Measurements from ENCODE around the gene RTP3. TPM values are rescaled to one million over a fixed set of nuclear protein-coding genes. Genes with fewer than 3 reads are reported as not detected.

Gene RTP3
- total and polyA plus RNA-seq, 8 donors: not detected

GRCh38 chr3:46498916-46499519, 1.2 kb downstream of the RTP3 start:
- ATAC-seq (no peak), FAIRE-seq (no peak), DNase-seq (no peak)
- no peaks in the 10 kb centered on the region for H3K36me3 ChIP-seq
- H3K9me3 ChIP-seq: no peaks in the 10 kb centered on the region
- no peak overlapping the region for H3K4me3 ChIP-seq
- no peaks in the 10 kb centered on the region for H3K4me1 ChIP-seq
- H3K27me3 ChIP-seq: no peaks in the 10 kb centered on the region
- WGBS, 2 donors: 68 to 70% methylated on average over 6 of the region's 6 CpGs
- no peak overlapping the region for H3K27ac ChIP-seq
- no peak for TF ChIP-seq CTCF (IDR thresholded peaks at IDR 0.05)
- intact Hi-C loops (cut with DNase I): no loop called here

GRCh38 chr3:46500656-46501635, 3.2 kb downstream of the RTP3 start:
- WGBS, 2 donors: 75 to 77% methylated on average over 5 of the region's 5 CpGs
- Histone ChIP-seq H3K36me3 (no peaks in the 10 kb centered on the region), H3K27ac (no peak overlapping the region), H3K4me1 (no peaks in the 10 kb centered on the region), H3K27me3 (no peaks in the 10 kb centered on the region), H3K9me3 (no peaks in the 10 kb centered on the region), H3K4me3 (no peak overlapping the region)
- DNase-seq (no peak), FAIRE-seq (no peak), ATAC-seq (no peak)
- intact Hi-C loops (cut with DNase I): loop anchor here in 1 of 3 donors (10.0 kb wide), 1 partner anchor 124 kb away; no protein-coding TSS in a partner anchor
- no peak for TF ChIP-seq CTCF (IDR thresholded peaks at IDR 0.05)

GRCh38 chr3:46501702-46502101, 3.9 kb downstream of the RTP3 start:
- 76 to 79% methylated on average over 4 of the region's 4 CpGs for WGBS, 2 donors
- no peak for ATAC-seq
- Histone ChIP-seq H3K27ac (no peak overlapping the region), H3K27me3 (no peaks in the 10 kb centered on the region), H3K4me1 (no peaks in the 10 kb centered on the region), H3K36me3 (no peaks in the 10 kb centered on the region), H3K4me3 (no peak overlapping the region), H3K9me3 (no peaks in the 10 kb centered on the region)
- FAIRE-seq: no peak
- DNase-seq: no peak
- no peak for TF ChIP-seq CTCF (IDR thresholded peaks at IDR 0.05)
- intact Hi-C loops (cut with DNase I): loop anchor here in 1 of 3 donors (10.0 kb wide), 1 partner anchor 123 kb away; no protein-coding TSS in a partner anchor

- no peaks in the 10 kb centered on the region for H3K27me3 ChIP-seq
- WGBS, 2 donors: 70 to 75% methylated on average over 7 of the region's 7 CpGs
- no peak overlapping the region for H3K27ac ChIP-seq
- no peak for TF ChIP-seq CTCF (IDR thresholded peaks at IDR 0.05)
- ATAC-seq (no peak), DNase-seq (no peak), FAIRE-seq (no peak)
- H3K36me3 ChIP-seq: no peaks in the 10 kb centered on the region
- no peak overlapping the region for H3K4me3 ChIP-seq
- intact Hi-C loops (cut with DNase I): loop anchor here in 1 of 3 donors (10.0 kb wide), 1 partner anchor 121 kb away; no protein-coding TSS in a partner anchor
- no peaks in the 10 kb centered on the region for H3K9me3 ChIP-seq
- no peaks in the 10 kb centered on the region for H3K4me1 ChIP-seq
These were observed 5.6 kb downstream of the RTP3 start for GRCh38 chr3:46503200-46503874.

All from pancreas (tissue), 10 donors.